HG03342 (cell line): Measurements from ENCODE around the gene AHCTF1.

Experiments
- ATAC-seq: cut with Tn5 transposase; IDR thresholded peaks from one replicate; pipeline ENCODE4 v1.9.1; 2021; ENCODE audit warnings: mild to moderate bottlenecking, moderate library complexity; ENCODE audit not compliant: unreplicated experiment

The AHCTF1 gene

DNA sequence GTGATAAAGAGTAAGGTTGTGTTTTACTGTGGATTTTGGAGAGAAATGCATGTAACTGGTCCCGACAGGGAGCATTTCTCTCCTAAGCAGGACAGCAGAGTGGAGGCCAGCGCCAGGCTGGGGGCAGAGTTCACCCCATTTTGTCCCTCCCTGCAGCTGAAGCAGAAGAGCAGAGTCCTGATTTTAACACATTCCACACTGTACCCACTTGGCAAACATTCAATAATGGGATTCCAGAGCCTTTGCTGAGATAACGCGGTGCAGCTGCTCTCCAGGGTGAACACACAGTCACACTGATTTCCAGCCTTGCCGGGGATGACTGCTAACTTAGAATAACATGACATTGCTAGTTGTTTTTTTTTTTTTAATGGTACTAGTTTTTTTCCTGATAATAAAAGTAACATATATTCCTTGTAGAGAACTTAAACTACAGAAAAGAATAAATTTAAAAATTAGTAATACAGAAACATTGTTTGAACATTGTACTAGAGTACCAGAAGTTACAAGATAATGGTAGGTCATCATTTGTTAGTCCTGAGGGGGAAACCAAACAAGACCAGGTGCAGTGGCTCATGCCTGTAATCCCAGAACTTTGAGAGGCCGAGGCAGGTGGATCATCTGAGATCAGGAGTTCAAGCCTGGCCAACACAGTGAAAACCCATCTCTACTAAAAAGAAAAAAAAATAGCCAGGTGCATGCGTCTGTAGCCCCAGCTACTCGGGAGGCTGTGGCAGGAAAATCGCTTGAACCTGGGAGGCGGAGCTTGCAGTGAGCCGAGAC, 130.3 kb downstream of the AHCTF1 start:
- no peak for ATAC-seq

GRCh38 chr1:246800756-246801155, 131.0 kb downstream of the AHCTF1 start:
- ATAC-seq, result no peak

DNA sequence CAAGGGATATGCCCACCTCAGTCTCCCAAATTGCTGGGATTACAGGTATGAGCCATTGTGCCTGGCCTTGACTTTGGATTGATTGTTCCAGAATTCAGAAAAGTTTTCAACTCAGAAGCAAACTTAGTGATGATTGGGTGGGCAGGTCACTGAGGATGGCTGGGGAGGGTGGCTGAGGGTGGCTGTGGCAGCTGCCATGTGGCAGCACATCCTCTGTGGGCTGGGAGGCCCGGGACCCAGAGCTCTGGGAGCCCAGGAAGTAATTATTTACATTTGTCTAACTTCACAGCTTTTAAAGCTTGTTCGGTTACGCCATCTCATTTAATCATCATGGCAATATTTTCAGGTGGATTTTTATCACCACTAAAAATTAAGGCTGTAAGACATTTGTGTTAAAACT, 131.4 kb downstream of the AHCTF1 start:
- no peak for ATAC-seq

GRCh38 chr1:246798606-246799496, 132.9 kb downstream of the AHCTF1 start:
- ATAC-seq, result no peak

GRCh38 chr1:246798107-246798506, 133.6 kb downstream of the AHCTF1 start:
- no peak for ATAC-seq

- ATAC-seq, result no peak
Observed at GRCh38 chr1:246797597-246797996, 134.2 kb downstream of the AHCTF1 start.

DNA sequence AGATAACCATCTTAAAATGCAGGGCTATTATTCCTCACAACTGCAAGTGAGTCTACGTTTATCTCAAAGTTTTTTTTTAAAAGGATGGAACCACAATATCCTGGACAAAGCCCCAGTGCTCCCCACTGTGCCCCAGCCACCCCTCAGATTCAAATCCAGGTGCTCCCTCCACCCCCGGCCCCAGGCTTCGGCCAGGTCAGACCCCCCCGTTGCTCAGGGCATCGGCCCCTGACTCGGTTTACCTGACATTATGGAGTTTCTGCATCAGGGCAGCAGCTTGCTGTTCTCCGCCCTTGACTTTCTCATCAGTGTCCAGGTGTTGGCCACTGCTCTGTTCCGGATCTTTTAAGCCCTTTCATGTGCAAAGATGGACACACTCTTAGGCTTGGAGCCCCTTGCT, 134.6 kb downstream of the AHCTF1 start:
- no peak for ATAC-seq

- ATAC-seq, result no peak
Observed at GRCh38 chr1:246795906-246796694, 135.6 kb downstream of the AHCTF1 start.

DNA sequence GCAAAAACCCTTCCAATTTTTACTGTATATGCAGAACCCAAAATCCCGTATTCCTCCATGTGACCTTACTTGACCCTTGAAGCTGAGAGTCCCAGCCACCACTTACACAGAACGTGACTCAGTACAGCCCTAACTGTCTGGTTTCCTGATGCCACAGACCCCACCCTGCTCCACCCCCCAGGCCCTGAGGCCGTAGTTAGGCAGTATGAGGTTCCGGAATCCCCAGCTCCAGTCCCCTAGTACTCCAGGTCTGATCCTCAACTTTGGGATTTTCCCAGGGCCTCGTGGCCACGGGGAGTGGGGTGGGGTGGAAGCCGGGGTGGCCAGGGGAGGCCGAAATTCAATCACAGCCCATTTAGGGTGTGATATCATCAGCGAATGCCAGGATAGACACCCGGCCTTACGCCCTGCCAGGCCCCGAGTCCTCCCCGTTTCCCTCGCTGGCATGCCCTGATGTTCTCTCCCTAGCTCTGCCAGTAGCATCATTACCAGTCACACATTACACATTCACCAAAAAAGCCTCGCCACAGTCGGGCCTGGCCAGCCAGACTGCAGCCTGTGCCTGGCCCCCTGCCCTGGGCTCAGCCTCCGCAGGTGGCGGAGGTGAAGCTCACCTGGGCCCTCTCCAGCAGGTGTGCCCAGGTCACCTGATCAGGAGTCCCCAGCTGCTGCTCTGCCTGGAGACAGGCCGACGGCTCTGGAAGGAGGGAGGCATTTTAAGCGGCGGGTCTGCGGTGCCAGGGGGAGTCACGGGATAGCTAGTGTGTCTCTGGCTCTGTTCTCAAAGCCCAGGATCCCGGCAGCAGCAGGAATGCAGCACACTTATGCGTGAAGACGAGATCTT, 136.7 kb downstream of the AHCTF1 start:
- ATAC-seq, result no peak

DNA sequence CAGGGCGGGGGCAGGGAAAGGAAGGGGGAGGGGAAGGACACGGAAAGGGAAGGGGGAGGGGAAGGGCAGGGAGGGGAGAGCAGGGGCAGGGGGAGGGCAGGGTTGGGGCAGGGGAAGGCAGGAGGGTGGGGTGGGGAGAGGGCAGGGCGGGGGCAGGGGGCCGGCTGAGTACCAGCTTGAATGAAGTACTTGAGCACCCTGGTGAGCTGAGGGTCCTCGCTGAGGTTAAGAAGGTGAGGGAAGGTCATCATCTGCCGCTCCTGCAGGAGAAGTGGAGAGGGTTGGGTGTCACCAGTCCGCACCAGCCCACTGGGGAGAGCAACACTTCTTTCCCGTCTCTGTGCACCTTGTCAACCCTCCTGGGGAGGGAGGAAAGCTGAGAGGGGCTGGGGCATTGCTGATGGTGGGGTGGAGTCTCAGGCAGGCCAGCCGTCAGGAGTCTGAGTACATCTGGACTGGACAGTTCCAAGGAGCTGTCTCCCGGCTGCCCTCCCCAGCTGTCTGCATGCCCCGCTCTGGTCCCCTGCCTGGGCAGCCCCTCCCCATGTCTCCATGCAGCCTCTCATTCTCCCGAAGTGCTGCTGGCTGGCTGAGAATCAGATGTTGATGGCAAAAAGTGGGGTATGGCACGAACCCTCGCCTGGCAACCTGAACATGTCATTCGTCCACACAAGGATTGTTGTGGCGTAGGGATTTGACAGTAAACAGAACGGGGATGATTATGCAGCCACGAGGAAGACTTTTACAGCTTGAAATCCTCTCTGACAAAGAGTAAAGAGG, 137.5 kb downstream of the AHCTF1 start:
- no peak for ATAC-seq

DNA sequence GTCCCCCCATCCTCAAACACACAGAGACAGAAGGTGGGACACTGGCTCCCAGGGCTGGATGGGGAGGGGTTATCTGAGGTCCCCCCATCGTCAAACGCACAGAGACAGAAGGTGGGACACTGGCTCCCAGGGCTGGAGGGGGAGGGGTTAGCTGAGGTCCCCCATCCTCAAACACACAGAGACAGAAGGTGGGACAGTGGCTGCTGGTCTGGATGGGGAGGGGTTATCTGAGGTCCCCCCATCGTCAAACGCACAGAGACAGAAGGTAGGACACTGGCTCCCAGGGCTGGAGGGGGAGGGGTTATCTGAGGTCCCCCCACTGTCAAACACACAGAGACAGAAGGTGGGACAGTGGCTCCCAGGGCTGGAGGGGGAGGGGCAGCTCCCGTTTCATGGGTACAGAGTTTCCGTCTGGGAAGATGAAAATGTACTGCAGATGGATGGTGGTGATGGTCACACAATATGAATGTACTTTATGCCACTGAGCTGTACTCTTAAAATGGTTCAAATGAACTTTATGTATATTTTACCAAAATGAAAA, 138.3 kb downstream of the AHCTF1 start:
- ATAC-seq, result no peak

- ATAC-seq, result no peak
Observed at GRCh38 chr1:246792603-246793002, 139.1 kb downstream of the AHCTF1 start.

- ATAC-seq, result no peak
Observed at GRCh38 chr1:246791303-246791918, 140.3 kb downstream of the AHCTF1 start.

- ATAC-seq, result no peak
Observed at GRCh38 chr1:246790833-246791232, 140.9 kb downstream of the AHCTF1 start.

DNA sequence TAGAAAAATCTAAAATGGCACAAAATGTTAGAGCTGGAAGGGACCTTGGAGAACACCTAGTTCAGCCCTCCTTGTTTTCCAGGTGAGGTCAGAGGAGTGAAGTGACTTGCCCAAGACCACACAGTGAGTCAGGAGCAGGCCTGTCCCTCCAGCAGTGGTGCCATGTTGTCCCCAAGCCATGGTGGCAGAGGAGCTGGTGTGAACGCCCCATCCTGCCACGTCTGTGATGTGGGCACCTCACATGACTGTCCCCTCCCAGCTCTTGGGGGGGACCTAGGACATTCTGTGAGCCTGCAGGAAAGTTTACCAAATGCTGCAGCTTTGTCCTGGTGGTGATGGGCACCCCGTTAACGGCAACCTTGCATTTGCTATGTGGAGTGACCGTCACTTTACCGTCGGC, 141.4 kb downstream of the AHCTF1 start:
- ATAC-seq, result no peak

DNA sequence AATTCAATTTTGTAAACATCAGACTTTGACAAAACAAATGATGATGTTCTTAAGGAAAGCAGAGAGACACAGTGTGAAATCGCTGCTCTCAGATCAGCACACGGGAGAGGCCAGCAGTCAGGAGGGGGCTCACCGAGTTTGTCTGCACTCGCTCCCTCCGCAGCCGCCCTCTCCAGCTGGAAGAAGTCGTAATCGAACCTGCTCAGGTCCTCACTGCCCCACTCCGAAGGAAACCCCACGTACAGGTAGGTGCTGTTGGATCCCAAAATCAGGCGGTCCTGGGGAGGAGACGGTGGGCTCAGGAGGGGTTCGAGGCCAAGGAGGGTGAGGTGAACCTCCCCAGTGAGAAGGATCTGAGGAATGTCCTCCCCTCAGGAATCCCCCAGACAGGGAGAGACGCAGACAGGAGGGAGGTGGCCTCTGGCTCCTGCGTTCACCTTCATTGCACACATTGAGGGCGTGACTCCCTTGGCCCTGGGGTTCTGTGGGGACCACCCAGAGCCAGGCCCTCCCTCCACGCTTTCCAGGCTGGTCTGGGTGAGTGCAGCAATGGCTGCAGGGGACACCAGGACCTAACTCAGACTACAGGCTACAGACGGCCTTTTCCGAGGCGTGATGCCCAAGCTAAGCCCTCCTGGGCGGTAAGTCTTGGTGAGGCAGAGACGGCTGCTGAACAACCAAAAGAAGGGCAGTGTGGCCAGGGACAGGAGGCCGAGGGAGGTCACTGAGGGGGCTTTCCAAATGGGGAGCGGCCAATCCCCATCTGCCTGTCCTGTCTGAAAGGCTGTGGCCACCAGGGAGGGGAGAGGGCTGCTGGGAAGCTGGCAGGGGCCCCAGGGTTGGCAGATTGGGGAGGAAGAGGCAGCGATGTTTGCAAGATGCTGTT, 142.1 kb downstream of the AHCTF1 start:
- ATAC-seq, result no peak
